GM19452 (cell line): ENCODE data around the gene PMP22.

Source experiments
- ATAC-seq: cut with Tn5 transposase; IDR thresholded peaks from one replicate; pipeline ENCODE4 v1.9.1; 2021; ENCODE audit not compliant: unreplicated experiment

The PMP22 gene

GRCh38 chr17:15265131-15265530 lies at the start of gene PMP22:
PMP22 (minus strand) TSS chr17:15265326; CDS start chr17:15260727, 4,599 bp downstream.
- ATAC-seq: no peak

- ATAC-seq: no peak
These were observed 46.9 kb upstream of the PMP22 start for GRCh38 chr17:15311996-15312395.

- ATAC-seq: no peak
These were observed 44.7 kb upstream of the PMP22 start for GRCh38 chr17:15309793-15310192.

GRCh38 chr17:15309236-15309635 lies 44.1 kb upstream of the PMP22 start:
- no peak for ATAC-seq

GRCh38 chr17:15308758-15309157 lies 43.6 kb upstream of the PMP22 start:
- no peak for ATAC-seq

- no peak for ATAC-seq
These were observed 42.6 kb upstream of the PMP22 start for GRCh38 chr17:15307710-15308111.

- no peak for ATAC-seq
These were observed 38.7 kb upstream of the PMP22 start for GRCh38 chr17:15303851-15304250.

- ATAC-seq: no peak
These were observed 38.1 kb upstream of the PMP22 start for GRCh38 chr17:15303268-15303667.

- ATAC-seq: no peak
These were observed 36.7 kb upstream of the PMP22 start for GRCh38 chr17:15301845-15302244.

- ATAC-seq: no peak
These were observed 33.0 kb upstream of the PMP22 start for GRCh38 chr17:15298176-15298575.

- ATAC-seq: no peak
These were observed 28.4 kb upstream of the PMP22 start for GRCh38 chr17:15293558-15293957.

- ATAC-seq: no peak
These were observed 26.7 kb upstream of the PMP22 start for GRCh38 chr17:15291674-15292361.

- ATAC-seq: no peak
These were observed 25.5 kb upstream of the PMP22 start for GRCh38 chr17:15290605-15291004.

- no peak for ATAC-seq
These were observed 24.4 kb upstream of the PMP22 start for GRCh38 chr17:15289285-15290183.

- ATAC-seq: no peak
These were observed 23.7 kb upstream of the PMP22 start for GRCh38 chr17:15288859-15289258.

- ATAC-seq: no peak
These were observed 22.6 kb upstream of the PMP22 start for GRCh38 chr17:15287538-15288267.

GRCh38 chr17:15285466-15285865 lies 20.3 kb upstream of the PMP22 start:
- no peak for ATAC-seq

- no peak for ATAC-seq
These were observed 19.4 kb upstream of the PMP22 start for GRCh38 chr17:15284537-15284936.

- no peak for ATAC-seq
These were observed 19.0 kb upstream of the PMP22 start for GRCh38 chr17:15284107-15284506.

GRCh38 chr17:15281909-15282308 lies 16.8 kb upstream of the PMP22 start:
- no peak for ATAC-seq

GRCh38 chr17:15278924-15279477 lies 13.9 kb upstream of the PMP22 start:
- no peak for ATAC-seq
